Stomach smooth muscle (tissue), 2 donors: ENCODE measurements around the gene SORCS1.
A peak's percentile ranks its signal among the peaks of the same experiment; 100 is the strongest.

Source experiments
- H3K27ac ChIP-seq: one replicate; pipeline ENCODE4 v1.7.0; 2013; ENCODE audit warnings: mild to moderate bottlenecking, low read length, inconsistent platforms
- H3K27me3 ChIP-seq, 2 donors: one replicate each; pipeline ENCODE4 v1.7.0; 2013; ENCODE audit warnings: low read length in 2 of 2; ENCODE audit not compliant: insufficient read depth in 2 of 2, control insufficient read depth in 1 of 2
- H3K36me3 ChIP-seq, 2 donors: one replicate each; pipeline ENCODE4 v1.7.0; 2013; ENCODE audit warnings: low read length in 2 of 2; ENCODE audit not compliant: control insufficient read depth in 2 of 2, insufficient read depth in 2 of 2
- H3K4me1 ChIP-seq: one replicate; pipeline ENCODE4 v1.7.0; 2013; ENCODE audit warnings: low read length; ENCODE audit not compliant: control insufficient read depth, insufficient read depth
- H3K4me3 ChIP-seq, 2 donors: one replicate each; pipeline ENCODE4 v1.7.0; 2013; ENCODE audit warnings: low read length in 2 of 2
- H3K9ac ChIP-seq, 2 donors: one replicate each; pipeline ENCODE4 v1.7.0; 2013; ENCODE audit warnings: low read length in 2 of 2, mild to moderate bottlenecking in 1 of 2
- H3K9me3 ChIP-seq, 2 donors: one replicate each; pipeline ENCODE4 v1.7.0; 2013; ENCODE audit warnings: low read length in 2 of 2; ENCODE audit not compliant: control insufficient read depth in 2 of 2
- donor health status: healthy.
- donor health status: Pancreatic carcinoma.

The SORCS1 gene

DNA sequence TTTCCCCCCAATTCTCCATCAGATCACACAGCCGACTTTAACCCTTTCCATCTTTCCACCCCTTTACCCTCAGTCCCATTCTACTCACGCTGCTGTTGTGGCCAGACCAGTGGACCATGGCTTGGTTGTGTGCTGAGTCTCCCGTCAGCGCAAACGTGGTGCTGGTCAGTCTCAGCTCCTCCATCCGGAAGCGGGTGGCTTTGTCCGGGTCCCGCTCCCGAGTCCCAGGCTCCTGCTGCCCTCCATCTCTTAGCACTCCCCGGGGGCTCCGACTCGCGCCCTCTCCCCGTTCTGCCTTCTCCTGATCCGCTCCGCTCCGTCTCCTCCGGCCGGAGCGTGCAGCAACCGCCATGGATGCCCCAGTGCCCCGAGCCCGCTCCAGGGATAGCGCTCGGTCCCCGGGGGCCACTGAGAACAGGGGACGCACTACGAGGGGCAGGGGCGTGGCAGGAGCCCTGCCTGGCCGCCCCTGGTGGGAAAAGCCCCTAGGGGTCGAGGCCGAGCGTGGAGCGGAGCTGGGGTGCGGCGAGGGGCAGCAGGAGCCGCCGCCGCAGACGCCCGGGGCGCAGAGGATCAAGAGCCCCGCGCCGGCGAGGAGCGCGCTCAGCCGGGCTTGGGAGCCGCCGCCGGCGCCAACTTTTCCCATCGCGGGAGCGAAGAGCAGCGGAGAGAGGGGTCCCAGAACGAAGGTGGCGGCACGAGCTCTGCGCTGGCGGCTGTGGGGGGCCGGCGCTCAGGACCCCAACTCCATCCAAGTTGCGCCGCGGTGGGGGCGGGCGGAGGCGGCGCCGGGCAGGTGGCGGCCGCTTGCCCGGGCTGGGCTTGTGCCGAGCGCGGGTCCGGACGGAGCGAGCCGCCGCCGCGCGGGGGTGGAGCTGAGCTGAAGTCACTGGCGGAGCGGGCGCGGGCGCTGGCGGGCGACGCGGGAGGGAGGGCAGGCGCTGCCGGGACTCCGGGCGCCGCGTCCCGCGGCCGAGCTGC is at the start of gene SORCS1:
Gene SORCS1, minus strand, starts transcription at position 826 of the 981 bp plus-strand sequence.
- Histone ChIP-seq H3K4me1 (peaks cover 9% of the 10 kb centered on the region), H3K9me3 (no peaks in the 10 kb centered on the region), H3K9ac (peak within 1 kb of the TSS; percentile 6 to 16), H3K36me3 (no peaks in the 10 kb centered on the region), H3K27ac (no peak within 1 kb of the TSS), H3K27me3 (peaks cover 21 to 32% of the 10 kb centered on the region in 2 donors), H3K4me3 (peak within 1 kb of the TSS; percentile 44 to 65)

DNA sequence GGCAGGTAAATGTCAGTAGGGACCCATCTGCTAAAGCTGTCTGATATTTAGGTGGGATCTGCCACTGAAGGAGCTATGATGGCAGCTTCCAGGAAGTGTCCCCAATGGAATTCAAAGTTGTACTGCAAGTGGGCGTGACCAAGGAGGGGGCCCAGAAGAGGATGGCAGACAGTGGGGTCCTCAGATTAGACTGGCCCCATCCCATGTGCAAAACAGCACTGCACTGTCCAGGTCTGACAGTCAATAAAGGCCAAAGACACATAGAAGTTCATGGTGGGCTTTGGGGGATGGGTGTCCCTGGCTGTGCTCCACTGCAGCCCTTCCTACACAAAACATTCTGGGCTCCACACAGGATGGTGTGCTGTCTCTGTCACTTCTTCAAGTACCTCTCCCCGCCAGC is 49.8 kb upstream of the SORCS1 start:
- no peak overlapping the region for H3K4me3 ChIP-seq
- no peaks in the 10 kb centered on the region for H3K27me3 ChIP-seq
- H3K9ac ChIP-seq: no peak overlapping the region
- no peaks in the 10 kb centered on the region for H3K36me3 ChIP-seq
- peaks cover 0 to 2% of the 10 kb centered on the region in 2 donors for H3K9me3 ChIP-seq
- H3K27ac ChIP-seq: no peak overlapping the region
- no peaks in the 10 kb centered on the region for H3K4me1 ChIP-seq

DNA sequence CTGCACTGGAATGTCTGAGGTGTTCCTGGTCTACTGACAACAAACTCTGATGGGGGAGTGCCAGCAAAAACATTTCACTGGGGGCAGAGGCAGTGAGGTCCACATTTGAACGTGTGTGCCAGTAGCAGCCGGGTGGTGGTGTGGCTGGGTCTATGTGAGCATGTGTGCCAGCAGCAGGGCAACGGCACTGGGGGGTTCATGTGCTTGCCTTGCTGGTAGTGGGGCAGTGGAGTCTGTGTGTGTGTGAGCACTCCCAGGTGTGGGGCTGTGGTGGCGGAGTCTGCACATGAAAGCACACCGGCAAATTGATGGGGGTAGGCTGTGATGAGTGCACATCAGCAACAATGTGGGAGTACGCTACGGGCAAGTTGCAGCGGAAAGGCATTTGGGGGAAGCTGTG is 49.4 kb upstream of the SORCS1 start:
- H3K27me3 ChIP-seq: no peaks in the 10 kb centered on the region

DNA sequence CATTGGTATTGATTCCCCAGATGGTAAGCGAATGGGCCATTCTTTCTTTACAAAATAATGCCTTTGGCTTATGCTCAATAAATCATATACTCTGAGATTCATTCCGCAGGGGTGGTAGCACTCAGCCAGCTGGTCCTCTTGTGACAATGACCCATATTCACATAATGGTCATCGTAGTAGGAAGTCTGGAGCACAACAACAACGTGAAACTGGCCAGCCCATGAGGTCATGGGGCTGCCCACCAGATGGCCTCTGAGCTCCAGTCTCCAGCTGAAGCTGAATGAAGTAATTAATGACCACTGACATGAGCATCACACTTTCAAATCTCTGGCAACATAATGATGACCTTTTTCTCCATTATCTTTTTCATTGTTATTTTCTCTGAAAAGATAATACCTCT is 42.3 kb upstream of the SORCS1 start:
- Histone ChIP-seq H3K27ac (no peak overlapping the region), H3K27me3 (no peaks in the 10 kb centered on the region), H3K9ac (no peak overlapping the region), H3K4me3 (no peak overlapping the region), H3K4me1 (no peaks in the 10 kb centered on the region), H3K36me3 (no peaks in the 10 kb centered on the region), H3K9me3 (no peaks in the 10 kb centered on the region)

More for the DNA sequence above, 49.4 kb upstream of the SORCS1 start:
- Histone ChIP-seq H3K4me1 (no peaks in the 10 kb centered on the region), H3K36me3 (no peaks in the 10 kb centered on the region), H3K27ac (no peak overlapping the region), H3K9me3 (peaks cover 0 to 2% of the 10 kb centered on the region in 2 donors), H3K9ac (no peak overlapping the region), H3K4me3 (no peak overlapping the region)

DNA sequence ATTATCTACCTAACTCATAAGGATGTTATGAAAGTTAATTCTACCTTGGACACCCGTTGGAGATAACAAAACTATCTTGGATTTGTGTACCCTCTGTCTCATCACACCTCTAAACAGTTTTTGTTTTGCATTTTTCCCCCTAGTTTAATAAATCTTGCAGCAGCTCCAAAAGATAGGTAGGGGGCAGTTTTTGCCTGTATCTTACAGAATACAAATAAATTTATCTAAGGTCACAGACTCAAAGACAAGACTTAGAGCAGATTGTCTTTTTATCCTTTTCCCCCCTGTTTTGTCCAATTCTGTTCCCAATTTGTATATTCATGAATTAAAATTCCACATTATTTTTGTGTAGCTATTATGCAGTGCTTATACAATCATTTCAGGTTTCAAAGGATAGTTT is 5.0 kb upstream of the SORCS1 start:
- H3K27me3 ChIP-seq: peaks cover 5 to 20% of the 10 kb centered on the region in 2 donors
- no peaks in the 10 kb centered on the region for H3K9me3 ChIP-seq
- peaks cover 2% of the 10 kb centered on the region for H3K4me1 ChIP-seq
- H3K9ac ChIP-seq: no peak overlapping the region
- no peak overlapping the region for H3K4me3 ChIP-seq
- no peak overlapping the region for H3K27ac ChIP-seq
- H3K36me3 ChIP-seq: no peaks in the 10 kb centered on the region

DNA sequence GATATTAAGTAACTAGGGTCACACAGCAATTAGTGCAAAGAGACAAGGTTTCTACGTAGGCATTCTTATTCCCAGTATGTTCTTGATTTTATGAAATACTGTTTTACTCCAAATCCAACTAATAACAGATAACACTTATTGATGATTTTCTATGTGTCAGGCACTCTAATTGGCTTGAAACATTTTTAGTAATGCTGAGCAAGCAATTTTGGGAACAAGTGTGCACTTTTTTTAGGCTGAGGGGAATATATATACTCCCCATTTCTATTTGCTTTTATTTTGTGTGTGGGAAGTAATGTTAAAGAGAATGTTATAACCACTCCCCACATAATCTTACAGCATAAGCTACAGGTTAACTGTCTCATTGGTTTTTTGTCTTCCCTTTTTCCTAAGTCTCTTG is 4.2 kb upstream of the SORCS1 start:
- Histone ChIP-seq H3K36me3 (no peaks in the 10 kb centered on the region), H3K27me3 (peaks cover 10 to 27% of the 10 kb centered on the region in 2 donors), H3K4me1 (peaks cover 7% of the 10 kb centered on the region), H3K27ac (no peak overlapping the region), H3K4me3 (no peak overlapping the region), H3K9ac (no peak overlapping the region), H3K9me3 (no peaks in the 10 kb centered on the region)

DNA sequence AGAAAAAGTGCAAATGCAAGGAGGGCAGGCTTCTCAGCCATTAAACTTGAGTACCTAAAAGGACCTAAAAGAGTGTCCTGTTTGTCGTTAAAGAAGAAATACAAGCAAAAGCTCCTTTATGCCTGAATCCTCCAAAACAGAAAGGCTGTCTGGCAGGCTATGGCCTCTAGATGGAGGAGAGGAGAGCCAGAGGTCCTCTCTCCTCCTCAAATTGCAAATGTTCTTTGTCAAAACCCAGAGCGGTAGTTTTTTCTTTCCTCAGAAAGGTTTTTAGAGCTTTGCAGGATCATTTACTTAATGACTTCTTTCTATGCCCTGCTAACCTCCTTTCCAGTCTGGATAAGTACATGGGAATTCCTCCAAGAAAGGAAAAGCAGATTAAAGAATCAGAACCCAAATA is 1.9 kb upstream of the SORCS1 start:
- Histone ChIP-seq H3K9ac (no peak overlapping the region), H3K27ac (no peak overlapping the region), H3K36me3 (no peaks in the 10 kb centered on the region), H3K4me3 (no peak overlapping the region), H3K4me1 (peaks cover 9% of the 10 kb centered on the region), H3K9me3 (no peaks in the 10 kb centered on the region), H3K27me3 (peaks cover 16 to 30% of the 10 kb centered on the region in 2 donors)

DNA sequence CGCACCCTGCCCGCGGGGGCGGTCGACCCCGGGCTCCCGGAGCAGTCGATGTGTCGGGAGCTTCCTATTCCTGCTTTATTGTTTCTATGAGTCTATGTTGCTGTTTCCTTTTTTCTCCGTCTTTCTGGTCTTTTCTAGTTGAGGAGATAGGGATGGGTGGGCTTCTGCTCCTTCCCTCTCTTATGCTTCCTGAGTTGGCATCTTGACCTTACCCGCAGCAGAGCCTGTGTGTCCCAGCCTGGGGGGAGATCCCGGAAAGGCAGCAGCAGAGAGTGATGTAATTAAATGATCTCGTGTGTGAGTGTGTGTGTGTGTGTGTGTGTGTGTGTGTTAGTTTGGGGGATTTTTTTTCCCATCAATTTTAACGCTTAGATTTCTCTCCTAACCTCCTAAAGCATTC is 486 bp upstream of the SORCS1 start:
- H3K4me1 ChIP-seq: peaks cover 9% of the 10 kb centered on the region
- peak overlapping the region; percentile 44 to 65 for H3K4me3 ChIP-seq
- H3K9me3 ChIP-seq: no peaks in the 10 kb centered on the region
- peaks cover 21 to 35% of the 10 kb centered on the region in 2 donors for H3K27me3 ChIP-seq
- H3K9ac ChIP-seq: peak overlapping the region; percentile 6 to 11
- no peak overlapping the region for H3K27ac ChIP-seq
- H3K36me3 ChIP-seq: no peaks in the 10 kb centered on the region

DNA sequence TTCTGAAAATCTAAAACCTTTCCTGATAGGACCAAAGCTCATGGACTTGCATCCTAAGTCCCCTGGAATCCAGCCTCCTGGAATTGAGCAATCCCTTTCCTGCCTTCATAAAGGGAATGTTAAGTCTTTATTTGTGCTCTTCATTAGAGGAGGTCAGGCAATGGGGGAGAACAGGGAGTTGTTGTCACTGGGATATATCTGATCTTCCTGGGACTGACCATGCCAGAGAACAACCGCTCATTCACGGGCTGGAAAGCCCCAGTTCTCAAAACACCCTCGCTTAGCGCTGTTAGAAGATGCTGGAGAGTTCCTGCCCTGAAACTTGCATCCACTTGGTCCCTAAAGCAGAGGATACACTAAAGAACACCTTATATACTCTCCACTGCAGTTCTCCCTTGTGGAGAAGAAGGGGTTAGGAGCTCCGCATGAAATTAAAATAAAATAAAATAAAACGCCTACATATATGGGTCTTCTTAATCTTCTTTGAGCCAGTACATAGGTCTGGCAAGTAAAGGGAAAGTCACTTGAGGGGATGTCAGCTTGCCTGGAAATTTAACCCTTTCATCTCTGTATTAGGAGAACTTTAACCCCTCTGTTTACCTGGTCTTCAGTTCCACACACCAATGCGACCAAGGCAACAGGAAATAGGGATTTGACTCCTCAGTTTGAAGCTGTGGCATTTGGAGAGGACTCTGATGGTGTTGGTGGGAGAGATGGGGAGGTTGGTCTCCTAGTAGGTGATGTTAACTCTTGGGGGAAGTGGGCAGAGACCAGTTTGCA is 1.2 kb downstream of the SORCS1 start:
- H3K9me3 ChIP-seq: no peaks in the 10 kb centered on the region
- no peaks in the 10 kb centered on the region for H3K36me3 ChIP-seq
- peak overlapping the region; percentile 29 to 65 for H3K4me3 ChIP-seq
- peak overlapping the region in 1 of 2 donors; percentile 16 for H3K9ac ChIP-seq
- peaks cover 21 to 32% of the 10 kb centered on the region in 2 donors for H3K27me3 ChIP-seq
- no peak overlapping the region for H3K27ac ChIP-seq
- peaks cover 9% of the 10 kb centered on the region for H3K4me1 ChIP-seq

DNA sequence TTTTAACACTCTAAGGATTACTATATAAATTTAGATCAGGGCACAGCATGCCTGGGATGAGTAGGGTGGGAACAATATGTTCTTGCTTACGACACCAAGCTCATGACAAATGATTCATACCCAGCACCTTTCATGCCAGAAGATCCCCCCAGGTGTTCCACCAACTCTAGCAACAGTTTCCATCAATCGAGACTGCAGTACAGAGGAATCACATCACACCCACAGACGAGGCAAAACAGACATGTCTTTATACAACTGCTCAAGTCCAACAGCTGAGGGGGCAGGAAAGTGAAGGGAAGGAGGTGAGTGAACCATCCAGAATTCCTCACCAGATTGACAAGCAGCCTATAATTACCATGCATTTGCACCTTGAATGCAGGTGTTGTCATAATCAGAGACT is 3.6 kb downstream of the SORCS1 start:
- no peak overlapping the region for H3K27ac ChIP-seq
- no peaks in the 10 kb centered on the region for H3K9me3 ChIP-seq
- peaks cover 9% of the 10 kb centered on the region for H3K4me1 ChIP-seq
- peaks cover 20 to 26% of the 10 kb centered on the region in 2 donors for H3K27me3 ChIP-seq
- no peak overlapping the region for H3K4me3 ChIP-seq
- H3K36me3 ChIP-seq: no peaks in the 10 kb centered on the region
- no peak overlapping the region for H3K9ac ChIP-seq
